NCI-H2227 (cell line): ENCODE data around the gene KCNJ16.
"Not testable (repeated sequence)": the region's sequence is repeated elsewhere in the genome, so short reads cannot be mapped to it uniquely, and the experiment has no call there.

ENCODE experiments used
- DNase-seq: peaks from one replicate; lab custom pipeline; 2025; ENCODE audit not compliant: unreplicated experiment; lab: John Stamatoyannopoulos, UW

KCNJ16 gene

GRCh38 chr17:70074956-70075355, at the start of gene KCNJ16:
TSS of gene KCNJ16 (plus strand) at chr17:70075225. CDS start at chr17:70132088, 56,863 bp downstream.
- DNase-seq: no peak

GRCh38 chr17:70028397-70028796, 46.6 kb upstream of the KCNJ16 start:
- DNase-seq: no peak

DNA sequence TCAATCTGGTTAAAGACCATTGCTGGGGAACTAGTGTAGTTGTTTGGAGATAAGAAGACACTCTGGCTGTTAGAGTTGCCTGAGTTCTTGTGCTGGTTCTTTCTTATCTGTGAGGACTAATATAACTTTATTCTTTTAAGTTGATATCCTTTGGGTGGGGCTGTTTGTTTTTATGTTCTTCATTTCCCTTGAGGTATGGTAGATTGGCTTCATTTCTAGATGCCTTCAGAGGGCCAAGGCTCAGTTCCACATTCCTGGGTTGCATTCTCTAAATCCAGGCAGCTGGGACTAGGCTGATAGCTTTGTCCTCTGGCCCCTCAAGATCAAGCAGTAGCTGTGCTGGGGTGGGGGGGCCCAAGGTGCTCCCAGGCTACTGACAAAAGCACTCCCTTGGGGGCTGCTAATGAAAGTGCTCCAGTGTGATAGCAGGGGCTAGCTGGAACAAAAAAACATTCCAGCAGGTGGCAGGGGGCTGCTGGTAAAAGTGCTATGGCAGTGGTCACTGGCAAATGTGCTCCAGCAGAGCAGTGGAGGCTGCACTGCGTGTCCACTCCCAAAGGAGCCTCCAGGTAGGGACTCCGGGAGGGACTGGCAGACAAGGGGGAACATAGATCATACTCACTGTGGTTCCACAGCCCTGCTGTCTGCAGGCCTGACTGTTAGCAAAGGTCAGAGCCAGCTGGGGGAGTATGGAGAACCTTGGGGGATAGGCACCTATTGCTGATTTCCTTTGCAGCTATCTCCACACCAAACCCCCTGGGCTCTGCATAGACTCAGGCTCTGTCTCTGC, 45.9 kb upstream of the KCNJ16 start:
- DNase-seq: no peak

DNA sequence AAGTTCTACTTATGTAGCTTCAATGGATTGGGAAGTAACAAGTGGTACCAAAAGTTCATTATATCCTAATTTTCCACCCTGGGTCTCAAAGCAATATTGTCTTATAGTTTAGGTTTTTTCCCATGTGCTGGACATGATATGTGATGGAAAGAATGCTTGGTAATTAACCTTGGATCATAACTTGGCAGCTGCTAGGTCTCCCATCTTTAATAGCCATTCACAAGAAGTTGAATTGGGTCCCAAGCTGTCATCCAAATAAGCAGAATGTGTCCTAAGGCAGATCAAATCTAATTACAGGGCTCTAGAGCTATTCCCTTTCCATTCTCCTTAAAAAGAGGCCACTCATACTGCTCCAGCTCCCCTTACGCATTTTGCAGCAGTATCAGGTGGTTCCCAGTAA, 44.7 kb upstream of the KCNJ16 start:
- no peak for DNase-seq

- no peak for DNase-seq
These were observed 43.7 kb upstream of the KCNJ16 start for GRCh38 chr17:70031341-70031740.

GRCh38 chr17:70033165-70033564, 41.9 kb upstream of the KCNJ16 start:
- DNase-seq: no peak

- no peak for DNase-seq
These were observed 40.9 kb upstream of the KCNJ16 start for GRCh38 chr17:70034158-70034557.

DNA sequence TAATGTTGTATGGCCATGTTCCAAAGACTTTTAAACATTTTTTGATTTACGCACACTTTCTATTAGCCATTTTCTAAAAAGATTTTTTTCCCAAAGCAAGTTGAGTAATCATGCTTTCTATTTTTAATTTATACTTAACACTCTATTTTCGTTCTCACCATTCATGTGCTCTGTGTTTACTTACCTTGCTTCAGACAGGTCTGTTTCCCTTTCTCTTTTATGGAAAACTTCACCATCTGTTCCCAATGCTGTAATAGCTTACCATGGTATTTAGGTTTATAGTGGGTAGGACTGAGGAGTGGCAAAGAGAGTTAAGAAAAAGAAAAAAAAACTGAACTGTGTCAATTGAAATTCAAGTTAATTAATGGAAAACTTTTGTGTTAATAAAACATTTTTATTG, 37.5 kb upstream of the KCNJ16 start:
- no peak for DNase-seq

DNA sequence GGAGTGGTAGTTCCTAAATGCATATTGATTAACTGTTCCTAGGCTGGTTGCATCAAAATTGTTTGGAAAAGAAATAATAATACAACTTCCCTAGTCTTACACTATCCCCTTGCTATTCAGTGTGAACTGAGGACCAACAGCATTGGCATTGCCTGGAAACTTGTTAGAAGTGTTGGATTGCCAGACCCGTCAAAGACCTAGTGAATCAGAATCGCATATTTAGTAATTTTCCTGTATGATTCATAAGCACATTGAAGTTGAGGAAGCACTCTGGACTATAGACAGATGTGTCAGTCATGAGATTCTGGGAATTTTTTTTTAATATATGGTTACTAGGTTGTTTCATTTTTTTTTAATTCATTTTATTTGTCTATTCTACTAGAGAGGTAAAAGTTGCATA, 34.7 kb upstream of the KCNJ16 start:
- no peak for DNase-seq

DNA sequence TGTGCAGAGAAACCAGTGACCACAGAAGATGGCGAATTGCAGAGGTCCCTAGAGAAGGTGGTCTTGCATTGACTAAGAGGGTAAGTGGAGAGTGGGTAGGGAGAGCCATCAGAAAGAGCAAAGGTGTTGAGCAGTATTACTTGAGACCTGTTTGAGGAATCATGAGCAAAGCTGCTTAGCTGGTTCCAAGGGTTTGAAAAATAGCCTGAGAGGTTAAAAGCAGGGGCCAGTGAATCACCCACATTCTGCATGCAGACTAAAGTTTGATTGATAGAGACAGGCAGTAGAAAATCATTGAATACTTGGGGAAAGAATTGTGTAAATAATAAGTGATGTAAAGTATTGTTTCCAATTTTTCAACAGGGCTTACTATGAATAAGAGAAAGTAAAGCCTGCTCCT, 34.0 kb upstream of the KCNJ16 start:
- no peak for DNase-seq

- DNase-seq: no peak
These were observed 33.5 kb upstream of the KCNJ16 start for GRCh38 chr17:70041540-70041939.

GRCh38 chr17:70045780-70046179, 29.2 kb upstream of the KCNJ16 start:
- not testable (repeated sequence) for DNase-seq

DNA sequence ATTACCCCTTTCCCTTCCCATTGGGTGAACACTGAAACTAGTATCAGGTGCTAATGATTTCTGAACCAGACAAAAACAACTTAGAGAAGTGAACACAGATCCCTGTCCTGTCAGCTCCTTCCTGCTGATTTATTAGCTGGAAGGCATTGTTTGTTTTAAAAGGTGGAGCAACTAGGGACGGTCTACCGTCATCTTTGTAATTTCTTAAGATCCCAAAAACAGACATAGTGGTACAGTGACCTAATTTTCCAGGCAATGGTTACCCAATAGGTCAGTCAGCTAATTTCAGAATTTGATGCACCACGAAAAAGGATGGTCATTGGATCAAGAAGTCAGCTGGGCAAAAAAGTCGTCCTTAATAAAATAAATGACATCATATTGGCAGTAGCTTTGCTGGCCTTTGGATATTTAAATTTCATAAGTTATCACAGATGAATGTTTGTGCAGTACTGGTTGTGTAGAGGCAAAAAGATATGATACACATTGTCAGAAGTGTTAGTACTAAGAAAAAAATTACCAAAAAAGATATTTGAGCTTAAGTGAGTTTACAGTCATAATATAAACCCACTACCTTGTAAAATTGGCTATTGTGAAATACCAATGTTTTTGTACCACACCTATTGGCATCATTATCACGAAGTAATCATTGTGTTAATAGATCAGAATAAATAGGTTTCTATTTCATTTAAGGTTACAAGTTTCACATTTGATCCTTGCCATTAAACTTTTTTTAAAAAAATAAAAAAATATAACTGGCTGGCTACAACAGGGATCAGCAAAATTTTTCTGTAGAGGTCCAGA, 27.2 kb upstream of the KCNJ16 start:
- no peak for DNase-seq

DNA sequence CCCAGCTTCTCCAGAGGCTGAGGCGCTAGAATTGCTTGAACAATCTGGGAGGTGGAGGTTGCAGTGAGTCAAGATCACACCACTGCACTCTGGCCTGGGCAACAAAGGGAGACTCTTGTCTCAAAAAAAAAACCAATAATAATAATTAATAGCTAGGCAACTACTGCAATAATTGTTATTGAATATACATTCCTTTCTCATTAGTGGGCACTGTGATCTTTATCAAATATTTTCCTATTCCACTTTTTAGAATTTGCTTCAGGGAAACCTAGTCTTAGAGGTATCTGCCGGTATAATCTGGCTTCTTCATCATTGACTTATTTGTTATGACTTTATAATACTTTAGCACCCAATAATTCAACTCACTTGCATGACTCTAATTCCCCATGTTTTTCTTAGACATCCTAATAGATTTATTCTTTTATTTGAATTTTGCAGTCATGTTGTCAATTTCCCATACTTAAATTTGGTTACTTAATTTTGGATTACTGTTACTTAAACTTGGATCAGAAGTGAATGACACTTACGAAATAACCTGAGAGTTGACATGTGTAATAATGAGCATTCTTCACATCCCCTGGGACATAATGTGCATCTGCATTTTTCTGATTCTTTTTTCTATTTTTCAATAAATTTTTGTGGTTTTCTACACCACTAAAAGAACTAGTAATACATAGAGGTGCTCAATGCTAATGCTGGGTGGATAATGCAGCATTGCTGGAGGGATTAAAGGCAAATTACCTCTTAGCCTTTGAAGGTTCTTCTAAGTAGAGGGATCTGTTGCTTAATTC, 25.0 kb upstream of the KCNJ16 start:
- no peak for DNase-seq

- DNase-seq: no peak
These were observed 24.1 kb upstream of the KCNJ16 start for GRCh38 chr17:70050931-70051330.

- no peak for DNase-seq
These were observed 21.5 kb upstream of the KCNJ16 start for GRCh38 chr17:70053241-70054234.

DNA sequence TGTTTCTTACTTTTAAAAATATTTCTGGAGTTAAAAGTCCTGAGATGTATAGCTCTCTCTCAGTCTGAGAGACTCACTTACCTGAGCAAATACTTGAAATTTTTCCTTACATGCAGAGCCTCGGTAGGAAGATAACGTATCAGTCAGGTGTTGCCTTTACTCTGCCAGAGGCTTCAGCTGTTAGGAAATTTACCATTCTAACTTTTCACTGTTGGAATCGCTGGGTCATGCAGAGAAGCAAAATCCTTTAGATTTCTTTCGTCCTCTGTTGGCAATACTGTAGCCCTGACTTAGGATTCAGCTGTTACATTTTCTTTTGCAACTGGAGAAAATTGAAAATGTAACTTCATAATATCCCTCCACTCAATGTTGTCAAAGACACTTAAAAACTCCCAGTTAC, 20.0 kb upstream of the KCNJ16 start:
- no peak for DNase-seq

DNA sequence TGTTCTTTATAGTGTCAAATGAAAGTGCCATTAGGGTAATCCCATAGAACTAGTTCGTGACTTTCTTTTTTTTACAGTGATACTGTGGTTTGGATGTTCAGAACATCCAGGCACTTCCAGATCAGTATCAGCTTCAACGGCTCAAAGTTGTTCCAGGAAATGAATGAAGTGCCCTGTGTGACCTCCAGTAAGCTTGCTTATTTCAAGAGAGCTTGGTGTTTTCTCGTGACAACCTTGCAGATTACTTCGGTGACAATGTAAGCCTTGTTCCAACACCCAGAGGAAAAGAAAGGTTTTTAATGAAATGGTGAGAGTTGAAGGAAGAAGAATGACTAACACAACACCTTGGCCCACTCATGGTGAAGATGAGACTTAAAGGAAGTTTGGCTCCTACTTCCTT, 16.0 kb upstream of the KCNJ16 start:
- DNase-seq: no peak

GRCh38 chr17:70059649-70060048, 15.4 kb upstream of the KCNJ16 start:
- DNase-seq: no peak

- DNase-seq: no peak
These were observed 14.6 kb upstream of the KCNJ16 start for GRCh38 chr17:70060415-70060814.
